ENCODE data around the gene KRTAP12-3. TPM values are rescaled to one million over a fixed set of nuclear protein-coding genes. Genes with fewer than 3 reads are reported as not detected.

The KRTAP12-3 gene
- polyA plus RNA-seq, 2 of the 4 experiments (the other 2 are of a cell fraction) = not detected

- no peak for ATAC-seq
- POLR2A ChIA-PET = no interaction called here
These were observed 48.4 kb downstream of the KRTAP12-3 start for GRCh38 chr21:44706026-44706705.

DNA sequence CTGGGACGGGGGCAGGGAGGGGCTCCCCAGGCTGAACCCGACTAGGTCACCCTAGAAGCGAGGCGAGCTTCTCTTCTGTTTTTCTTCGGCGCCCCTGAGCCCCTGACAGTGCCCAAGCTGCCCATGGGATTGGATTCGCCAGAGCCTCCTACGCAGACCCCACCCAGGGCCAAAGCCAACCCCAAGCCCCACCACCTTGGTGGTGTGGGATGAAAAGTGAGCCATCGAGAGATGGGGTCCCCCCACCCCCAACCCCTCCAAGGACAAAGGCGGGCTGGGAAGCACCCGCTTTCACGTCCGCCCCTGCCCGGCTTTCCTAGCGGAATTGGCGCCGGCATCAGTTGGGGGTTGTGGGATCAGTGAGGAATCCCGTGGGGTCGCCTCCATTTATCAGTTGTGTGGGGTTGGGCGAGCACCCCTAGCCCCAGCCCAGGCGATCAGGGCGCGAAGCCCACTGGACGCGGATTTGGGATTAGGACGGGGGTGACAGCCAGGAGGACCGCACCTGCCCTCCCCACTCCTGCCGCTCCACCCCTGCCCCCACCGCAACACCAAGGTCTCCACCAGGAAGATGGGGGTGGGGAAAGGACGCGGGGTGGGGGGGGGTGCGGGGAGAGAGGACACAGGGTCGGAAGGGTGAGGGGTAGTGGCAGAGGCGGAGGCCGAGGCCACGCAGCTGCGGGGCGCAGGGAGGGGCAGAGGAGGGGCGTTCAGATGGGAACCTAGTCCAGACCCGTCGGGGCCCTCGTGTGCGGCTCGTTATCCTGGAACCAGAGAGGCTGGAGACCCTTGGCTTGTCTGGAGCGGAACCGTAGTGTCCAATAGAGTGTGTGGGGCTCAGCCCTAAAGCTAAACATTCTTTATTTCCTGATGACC lies 49.2 kb downstream of the KRTAP12-3 start:
- ATAC-seq (no peak), FAIRE-seq (no peak), DNase-seq (ENCODE audit: low read depth in 1 of 2, low spot score in 1 of 2) (no peak)
- no peak overlapping the region for H3K4me2 ChIP-seq
- H3K4me1 ChIP-seq = peaks cover 7% of the 10 kb centered on the region
- H3K9me3 ChIP-seq = no peaks in the 10 kb centered on the region
- H3K27ac ChIP-seq = no peak overlapping the region
- no peak overlapping the region for H3K4me3 ChIP-seq
- POLR2A ChIA-PET = no interaction called here
- CTCF ChIA-PET = interaction anchor here (1.0 to 2.3 kb wide), 3 partner anchors 13 to 196 kb away, joined by 3 to 7 read pairs (median 4); no protein-coding TSS in a partner anchor
- 71% methylated on average over 21 of the region's 46 CpGs for WGBS (ENCODE audit: missing lambda C conversion rate)
- TF ChIP-seq ZFP36 (IDR thresholded peaks at IDR 0.05; ENCODE audit: borderline replicate concordance, partially characterized antibody) = no peak
- TF ChIP-seq, protein P1, sequence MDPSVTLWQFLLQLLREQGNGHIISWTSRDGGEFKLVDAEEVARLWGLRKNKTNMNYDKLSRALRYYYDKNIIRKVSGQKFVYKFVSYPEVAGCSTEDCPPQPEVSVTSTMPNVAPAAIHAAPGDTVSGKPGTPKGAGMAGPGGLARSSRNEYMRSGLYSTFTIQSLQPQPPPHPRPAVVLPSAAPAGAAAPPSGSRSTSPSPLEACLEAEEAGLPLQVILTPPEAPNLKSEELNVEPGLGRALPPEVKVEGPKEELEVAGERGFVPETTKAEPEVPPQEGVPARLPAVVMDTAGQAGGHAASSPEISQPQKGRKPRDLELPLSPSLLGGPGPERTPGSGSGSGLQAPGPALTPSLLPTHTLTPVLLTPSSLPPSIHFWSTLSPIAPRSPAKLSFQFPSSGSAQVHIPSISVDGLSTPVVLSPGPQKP (IDR thresholded peaks at IDR 0.05; ENCODE audit: low read depth, low read length) = no peak
- no peak for TF ChIP-seq MAFK (IDR thresholded peaks at IDR 0.05; ENCODE audit: partially characterized antibody)
- no peak for TF ChIP-seq GATA3 (IDR thresholded peaks at IDR 0.05; ENCODE audit: borderline replicate concordance)
- no peak for TF ChIP-seq EP300 (IDR thresholded peaks at IDR 0.05)

More at GRCh38 chr21:44706026-44706705, 48.4 kb downstream of the KRTAP12-3 start:
- TF ChIP-seq JUNB (IDR thresholded peaks at IDR 0.05) (no peak), FOSL2 (IDR thresholded peaks at IDR 0.05) (no peak), FOSL2 (CRISPR knock-in tag; IDR thresholded peaks at IDR 0.05) (no peak), HDAC2 (IDR thresholded peaks at IDR 0.05) (no peak), NPAS2 (CRISPR knock-in tag; IDR thresholded peaks at IDR 0.05; ENCODE audit: borderline replicate concordance) (no peak), ZC3H11A (IDR thresholded peaks at IDR 0.05) (no peak), NFE2L2 (conservative IDR thresholded peaks at IDR 0.05; ENCODE audit: low read length) (no peak), CBX2 (IDR thresholded peaks at IDR 0.05; ENCODE audit: borderline replicate concordance, low read depth) (no peak), NR3C1 (IDR thresholded peaks at IDR 0.05) (no peak), POLR2AphosphoS2 (conservative IDR thresholded peaks at IDR 0.05; ENCODE audit: low read length) (no peak), PHF8 (IDR thresholded peaks at IDR 0.05; ENCODE audit: borderline replicate concordance, low read depth) (no peak), BHLHE40 (IDR thresholded peaks at IDR 0.05; ENCODE audit: low read depth, low read length) (no peak), HEYL (CRISPR knock-in tag; IDR thresholded peaks at IDR 0.05) (no peak), ZSCAN20 (CRISPR knock-in tag; IDR thresholded peaks at IDR 0.05) (no peak), HOXB5 (CRISPR knock-in tag; IDR thresholded peaks at IDR 0.05) (no peak)
- TF ChIP-seq, protein P2, sequence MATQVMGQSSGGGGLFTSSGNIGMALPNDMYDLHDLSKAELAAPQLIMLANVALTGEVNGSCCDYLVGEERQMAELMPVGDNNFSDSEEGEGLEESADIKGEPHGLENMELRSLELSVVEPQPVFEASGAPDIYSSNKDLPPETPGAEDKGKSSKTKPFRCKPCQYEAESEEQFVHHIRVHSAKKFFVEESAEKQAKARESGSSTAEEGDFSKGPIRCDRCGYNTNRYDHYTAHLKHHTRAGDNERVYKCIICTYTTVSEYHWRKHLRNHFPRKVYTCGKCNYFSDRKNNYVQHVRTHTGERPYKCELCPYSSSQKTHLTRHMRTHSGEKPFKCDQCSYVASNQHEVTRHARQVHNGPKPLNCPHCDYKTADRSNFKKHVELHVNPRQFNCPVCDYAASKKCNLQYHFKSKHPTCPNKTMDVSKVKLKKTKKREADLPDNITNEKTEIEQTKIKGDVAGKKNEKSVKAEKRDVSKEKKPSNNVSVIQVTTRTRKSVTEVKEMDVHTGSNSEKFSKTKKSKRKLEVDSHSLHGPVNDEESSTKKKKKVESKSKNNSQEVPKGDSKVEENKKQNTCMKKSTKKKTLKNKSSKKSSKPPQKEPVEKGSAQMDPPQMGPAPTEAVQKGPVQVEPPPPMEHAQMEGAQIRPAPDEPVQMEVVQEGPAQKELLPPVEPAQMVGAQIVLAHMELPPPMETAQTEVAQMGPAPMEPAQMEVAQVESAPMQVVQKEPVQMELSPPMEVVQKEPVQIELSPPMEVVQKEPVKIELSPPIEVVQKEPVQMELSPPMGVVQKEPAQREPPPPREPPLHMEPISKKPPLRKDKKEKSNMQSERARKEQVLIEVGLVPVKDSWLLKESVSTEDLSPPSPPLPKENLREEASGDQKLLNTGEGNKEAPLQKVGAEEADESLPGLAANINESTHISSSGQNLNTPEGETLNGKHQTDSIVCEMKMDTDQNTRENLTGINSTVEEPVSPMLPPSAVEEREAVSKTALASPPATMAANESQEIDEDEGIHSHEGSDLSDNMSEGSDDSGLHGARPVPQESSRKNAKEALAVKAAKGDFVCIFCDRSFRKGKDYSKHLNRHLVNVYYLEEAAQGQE (IDR thresholded peaks at IDR 0.05) = no peak
- TF ChIP-seq, protein P3, sequence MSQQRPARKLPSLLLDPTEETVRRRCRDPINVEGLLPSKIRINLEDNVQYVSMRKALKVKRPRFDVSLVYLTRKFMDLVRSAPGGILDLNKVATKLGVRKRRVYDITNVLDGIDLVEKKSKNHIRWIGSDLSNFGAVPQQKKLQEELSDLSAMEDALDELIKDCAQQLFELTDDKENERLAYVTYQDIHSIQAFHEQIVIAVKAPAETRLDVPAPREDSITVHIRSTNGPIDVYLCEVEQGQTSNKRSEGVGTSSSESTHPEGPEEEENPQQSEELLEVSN (IDR thresholded peaks at IDR 0.05; ENCODE audit: borderline replicate concordance, low read depth) = no peak
- H3K27ac ChIP-seq = no peak overlapping the region
- DNase-seq (ENCODE audit: low read depth in 1 of 2, low spot score in 1 of 2) (no peak), FAIRE-seq (no peak)
- CTCF ChIA-PET = interaction anchor here (1.2 to 2.3 kb wide), 2 partner anchors 14 to 36 kb away, joined by 4 to 7 read pairs; no protein-coding TSS in a partner anchor
- no peak overlapping the region for H3K4me2 ChIP-seq
- no peaks in the 10 kb centered on the region for H3K9me3 ChIP-seq
- peaks cover 7% of the 10 kb centered on the region for H3K4me1 ChIP-seq
- no peak overlapping the region for H3K4me3 ChIP-seq
- 70% methylated on average over 17 of the region's 54 CpGs for WGBS (ENCODE audit: missing lambda C conversion rate)

Small RNA genes within 50 kb of the gene (small RNA-seq; reads per million reads assigned to genes)
- 0 reads per million in 6 experiments for gene KRTAP12-6P

Other genes starting within 250 kb of the KRTAP12-3 start
- 0.59 and 0.66 TPM in 2 replicates for gene LRRC3, start 202.4 kb upstream of the KRTAP12-3 start, polyA plus RNA-seq (2011; rRNA removed)
- 0.96 to 1.1 TPM (median 1.1 TPM) in 3 replicates for gene LRRC3, start 202.4 kb upstream of the KRTAP12-3 start, polyA plus RNA-seq (2017; fragmentation: RNase III; extraction: RNeasy Plus Mini Kit Qiagen cat#74134 plus additional on column Dnase treatment)
- gene KRTAP10-1, start 117.7 kb upstream of the KRTAP12-3 start, polyA plus RNA-seq (2011; rRNA removed) = not detected in 2 replicates
- gene KRTAP10-1, start 117.7 kb upstream of the KRTAP12-3 start, polyA plus RNA-seq (2017; fragmentation: RNase III; extraction: RNeasy Plus Mini Kit Qiagen cat#74134 plus additional on column Dnase treatment) = not detected in 3 replicates
- gene KRTAP10-2, start 106.4 kb upstream of the KRTAP12-3 start, polyA plus RNA-seq (2011; rRNA removed) = not detected in 2 replicates
- not detected in 3 replicates for gene KRTAP10-2, start 106.4 kb upstream of the KRTAP12-3 start, polyA plus RNA-seq (2017; fragmentation: RNase III; extraction: RNeasy Plus Mini Kit Qiagen cat#74134 plus additional on column Dnase treatment)
- gene KRTAP10-3, start 99.1 kb upstream of the KRTAP12-3 start, polyA plus RNA-seq (2011; rRNA removed) = not detected in 2 replicates
- gene KRTAP10-3, start 99.1 kb upstream of the KRTAP12-3 start, polyA plus RNA-seq (2017; fragmentation: RNase III; extraction: RNeasy Plus Mini Kit Qiagen cat#74134 plus additional on column Dnase treatment) = not detected in 3 replicates
- not detected in 2 replicates for gene KRTAP10-4, start 84.2 kb upstream of the KRTAP12-3 start, polyA plus RNA-seq (2011; rRNA removed)
- not detected in 3 replicates for gene KRTAP10-4, start 84.2 kb upstream of the KRTAP12-3 start, polyA plus RNA-seq (2017; fragmentation: RNase III; extraction: RNeasy Plus Mini Kit Qiagen cat#74134 plus additional on column Dnase treatment)
- gene KRTAP10-5, start 77.3 kb upstream of the KRTAP12-3 start, polyA plus RNA-seq (2011; rRNA removed) = not detected in 2 replicates
- not detected in 3 replicates for gene KRTAP10-5, start 77.3 kb upstream of the KRTAP12-3 start, polyA plus RNA-seq (2017; fragmentation: RNase III; extraction: RNeasy Plus Mini Kit Qiagen cat#74134 plus additional on column Dnase treatment)
- not detected in 2 replicates for gene KRTAP10-6, start 65.4 kb upstream of the KRTAP12-3 start, polyA plus RNA-seq (2011; rRNA removed)
- gene KRTAP10-6, start 65.4 kb upstream of the KRTAP12-3 start, polyA plus RNA-seq (2017; fragmentation: RNase III; extraction: RNeasy Plus Mini Kit Qiagen cat#74134 plus additional on column Dnase treatment) = not detected in 3 replicates
- not detected in 2 replicates for gene KRTAP10-7, start 57.3 kb upstream of the KRTAP12-3 start, polyA plus RNA-seq (2011; rRNA removed)
- not detected in 3 replicates for gene KRTAP10-7, start 57.3 kb upstream of the KRTAP12-3 start, polyA plus RNA-seq (2017; fragmentation: RNase III; extraction: RNeasy Plus Mini Kit Qiagen cat#74134 plus additional on column Dnase treatment)
- gene KRTAP10-8, start 45.9 kb upstream of the KRTAP12-3 start, polyA plus RNA-seq (2011; rRNA removed) = not detected in 2 replicates
- gene KRTAP10-8, start 45.9 kb upstream of the KRTAP12-3 start, polyA plus RNA-seq (2017; fragmentation: RNase III; extraction: RNeasy Plus Mini Kit Qiagen cat#74134 plus additional on column Dnase treatment) = not detected in 3 replicates
- not detected in 2 replicates for gene KRTAP10-9, start 30.8 kb upstream of the KRTAP12-3 start, polyA plus RNA-seq (2011; rRNA removed)
- gene KRTAP10-9, start 30.8 kb upstream of the KRTAP12-3 start, polyA plus RNA-seq (2017; fragmentation: RNase III; extraction: RNeasy Plus Mini Kit Qiagen cat#74134 plus additional on column Dnase treatment) = not detected in 3 replicates
- gene KRTAP10-10, start 20.6 kb upstream of the KRTAP12-3 start, polyA plus RNA-seq (2011; rRNA removed) = not detected in 2 replicates
- gene KRTAP10-10, start 20.6 kb upstream of the KRTAP12-3 start, polyA plus RNA-seq (2017; fragmentation: RNase III; extraction: RNeasy Plus Mini Kit Qiagen cat#74134 plus additional on column Dnase treatment) = not detected in 3 replicates
- not detected in 2 replicates for gene KRTAP10-11, start 11.5 kb upstream of the KRTAP12-3 start, polyA plus RNA-seq (2011; rRNA removed)
- not detected in 3 replicates for gene KRTAP10-11, start 11.5 kb upstream of the KRTAP12-3 start, polyA plus RNA-seq (2017; fragmentation: RNase III; extraction: RNeasy Plus Mini Kit Qiagen cat#74134 plus additional on column Dnase treatment)
- gene KRTAP12-4, start 3.3 kb upstream of the KRTAP12-3 start, polyA plus RNA-seq (2011; rRNA removed) = not detected in 2 replicates
- gene KRTAP12-4, start 3.3 kb upstream of the KRTAP12-3 start, polyA plus RNA-seq (2017; fragmentation: RNase III; extraction: RNeasy Plus Mini Kit Qiagen cat#74134 plus additional on column Dnase treatment) = not detected in 3 replicates
- not detected in 2 replicates for gene KRTAP12-2, start 9.0 kb downstream of the KRTAP12-3 start, polyA plus RNA-seq (2011; rRNA removed)
- not detected in 3 replicates for gene KRTAP12-2, start 9.0 kb downstream of the KRTAP12-3 start, polyA plus RNA-seq (2017; fragmentation: RNase III; extraction: RNeasy Plus Mini Kit Qiagen cat#74134 plus additional on column Dnase treatment)
- gene KRTAP12-1, start 24.2 kb downstream of the KRTAP12-3 start, polyA plus RNA-seq (2011; rRNA removed) = not detected in 2 replicates
- gene KRTAP12-1, start 24.2 kb downstream of the KRTAP12-3 start, polyA plus RNA-seq (2017; fragmentation: RNase III; extraction: RNeasy Plus Mini Kit Qiagen cat#74134 plus additional on column Dnase treatment) = not detected in 3 replicates
- not detected in 2 replicates for gene KRTAP10-12, start 39.2 kb downstream of the KRTAP12-3 start, polyA plus RNA-seq (2011; rRNA removed)
- not detected in 3 replicates for gene KRTAP10-12, start 39.2 kb downstream of the KRTAP12-3 start, polyA plus RNA-seq (2017; fragmentation: RNase III; extraction: RNeasy Plus Mini Kit Qiagen cat#74134 plus additional on column Dnase treatment)
- gene TSPEAR, start 53.6 kb downstream of the KRTAP12-3 start, polyA plus RNA-seq (2011; rRNA removed) = not detected in 2 replicates
- not detected in 3 replicates for gene TSPEAR, start 53.6 kb downstream of the KRTAP12-3 start, polyA plus RNA-seq (2017; fragmentation: RNase III; extraction: RNeasy Plus Mini Kit Qiagen cat#74134 plus additional on column Dnase treatment)
- 65.8 and 68.2 TPM in 2 replicates for gene UBE2G2, start 143.9 kb downstream of the KRTAP12-3 start, polyA plus RNA-seq (2011; rRNA removed)
- 56.9 to 63.5 TPM (median 62.7 TPM) in 3 replicates for gene UBE2G2, start 143.9 kb downstream of the KRTAP12-3 start, polyA plus RNA-seq (2017; fragmentation: RNase III; extraction: RNeasy Plus Mini Kit Qiagen cat#74134 plus additional on column Dnase treatment)
- 77.7 and 110 TPM in 2 replicates for gene SUMO3, start 160.1 kb downstream of the KRTAP12-3 start, polyA plus RNA-seq (2011; rRNA removed)
- 69.2 to 79.4 TPM (median 78.4 TPM) in 3 replicates for gene SUMO3, start 160.1 kb downstream of the KRTAP12-3 start, polyA plus RNA-seq (2017; fragmentation: RNase III; extraction: RNeasy Plus Mini Kit Qiagen cat#74134 plus additional on column Dnase treatment)
- gene PTTG1IP, start 215.8 kb downstream of the KRTAP12-3 start, polyA plus RNA-seq (2011; rRNA removed) = 97.6 and 99.4 TPM in 2 replicates
- gene PTTG1IP, start 215.8 kb downstream of the KRTAP12-3 start, polyA plus RNA-seq (2017; fragmentation: RNase III; extraction: RNeasy Plus Mini Kit Qiagen cat#74134 plus additional on column Dnase treatment) = 93.2 to 103 TPM (median 98.7 TPM) in 3 replicates

All from A549 (cell line).